H1 (cell line): ENCODE measurements around the gene PRR22. TPM values are rescaled to one million over a fixed set of nuclear protein-coding genes. Genes with fewer than 3 reads are reported as not detected.

Experiments
- BACH1 ChIP-seq: IDR thresholded peaks from 2 replicates; pipeline ENCODE4 v1.6.1; 2012; ENCODE audit warnings: low read length, improper control_type of control experiment
- CTCF ChIP-seq, 3 experiments: IDR thresholded peaks; 1 replicate in 2 of 3; 2 replicates in 1 of 3; pipeline versions ENCODE4 v1.5.1 to v1.6.1; 2011; ENCODE audit warnings: low read length in 3 of 3, mild to moderate bottlenecking in 3 of 3, inconsistent platforms in 2 of 3, low read depth in 1 of 3, moderate library complexity in 1 of 3; ENCODE audit not compliant: insufficient read depth in 1 of 3; ENCODE audit errors: control extremely low read depth in 1 of 3
- HDAC2 ChIP-seq, 2 experiments: fragments of 300-600 bp in 1 of 2; sonication (generic) in 1 of 2; IDR thresholded peaks; 2 replicates each; pipeline ENCODE4 v1.6.1; 2011 to 2012; ENCODE audit warnings: low read depth in 2 of 2, low read length in 2 of 2, mild to moderate bottlenecking in 2 of 2, moderate library complexity in 2 of 2, borderline replicate concordance in 1 of 2, inconsistent platforms in 1 of 2
- KDM1A ChIP-seq: fragments of 200-600, 300-600 bp; sonication (generic); IDR thresholded peaks from 2 replicates; pipeline ENCODE4 v1.7.1; 2016; ENCODE audit warnings: mild to moderate bottlenecking, low read length, borderline replicate concordance
- KDM4A ChIP-seq: IDR thresholded peaks from one replicate; pipeline ENCODE4 v1.7.1; 2012; ENCODE audit warnings: low read depth, mild to moderate bottlenecking, moderate library complexity, low read length, inconsistent platforms; ENCODE audit not compliant: severe bottlenecking
- KDM5A ChIP-seq: fragments of 200-600 bp; IDR thresholded peaks from 2 replicates; pipeline ENCODE4 v1.7.1; 2012; ENCODE audit warnings: mild to moderate bottlenecking, low read length, inconsistent platforms, mixed read lengths
- MAFK ChIP-seq: IDR thresholded peaks from 2 replicates; pipeline ENCODE4 v1.6.1; 2012; ENCODE audit warnings: low read depth, mild to moderate bottlenecking, improper control_type of control experiment, low read length
- SP1 ChIP-seq: IDR thresholded peaks from 2 replicates; pipeline ENCODE4 v1.6.1; 2011; ENCODE audit warnings: low read depth, low read length
- YY1 ChIP-seq: IDR thresholded peaks from 2 replicates; pipeline ENCODE4 v1.6.1; 2011; ENCODE audit warnings: low read depth, mild to moderate bottlenecking, low read length
- polyA plus RNA-seq, 7 experiments: library from polyadenylated mRNA; depleted of rRNA in 3 of 7; stranded (reverse) in 5 of 7; unstranded in 2 of 7; fragments of >200 nt in 5 of 7; fragments of 200-250 nt in 2 of 7; gene quantifications; 1 replicate in 5 of 7; 2 replicates in 1 of 7; 4 replicates in 1 of 7; pipeline versions ENCODE4 v1.2.1 to v1.2.3, GENCODE V29; 2011 to 2013; ENCODE audit warnings: missing spikeins in 2 of 7, mixed read lengths in 2 of 7
- total RNA-seq: library from RNA; stranded (reverse); fragmentation: NEBNext Ultra II Directional; extraction: Animal tissue kit (Norgen Biotek cat#: 25700); gene quantifications from 2 replicates; pipeline ENCODE4 v1.2.1, GENCODE V29; 2021

PRR22 gene
- total and polyA plus RNA-seq, 2 of the 8 experiments (the other 6 are each of a cell fraction or from before 2014, with no cell fraction given) = 1.9 to 2.1 TPM

GRCh38 chr19:5805462-5806132 lies 21.1 kb upstream of the PRR22 start (continued):
- TF ChIP-seq HDAC2 (IDR thresholded peaks at IDR 0.05; ENCODE audit: borderline replicate concordance in 1 of 2, low read depth in 2 of 2, low read length in 2 of 2) = peak; percentile 19 to 80; a peak in 1 of 4 replicates
- TF ChIP-seq CTCF (IDR thresholded peaks at IDR 0.05; ENCODE audit: control extremely low read depth in 1 of 3, insufficient read depth in 1 of 3, low read depth in 1 of 3, low read length in 3 of 3) = peak; percentile 85 to 89 (median 88)
- 0 out of 2 replicates have a peak, but pooled peaks have one; percentile 30 for TF ChIP-seq YY1
- no peak for TF ChIP-seq KDM1A
- TF ChIP-seq MAFK = no peak
- TF ChIP-seq BACH1 = no peak
- no peak; the same call in 1 of the 2 replicates for TF ChIP-seq SP1
- no peak for TF ChIP-seq KDM5A
- TF ChIP-seq KDM4A = peak; percentile 40
- TF ChIP-seq, all 59 proteins: peak for 10
